ENCODE results near the gene GNG14. TPM values are rescaled to one million over a fixed set of nuclear protein-coding genes. Genes with fewer than 3 reads are reported as not detected.

Gene GNG14
- total and polyA plus RNA-seq, 2 experiments from 2014 or later: not detected

DNA sequence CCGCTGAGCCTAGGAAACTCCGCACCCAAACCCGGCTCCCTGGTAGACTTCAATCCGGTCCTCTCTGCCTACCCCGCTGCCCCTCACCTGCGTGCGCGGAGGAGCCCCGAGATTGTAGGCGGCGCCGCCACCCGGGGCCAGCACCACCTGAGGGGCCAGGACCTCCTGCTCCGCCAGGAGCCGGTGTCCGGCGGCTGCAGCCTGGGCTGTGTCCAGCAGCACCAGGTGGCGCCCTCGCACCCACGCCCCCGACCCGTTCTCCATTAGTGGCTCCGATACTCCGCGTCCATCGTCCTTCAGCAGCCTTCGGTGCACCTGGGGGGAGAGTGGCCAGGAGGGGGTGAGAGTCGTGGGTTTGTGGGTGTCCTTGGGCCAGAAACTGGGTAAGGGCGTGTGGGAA is 39.7 kb upstream of the GNG14 start:
- Mint-ChIP-seq H3K4me3 (peak overlapping the region; percentile 21; the same call in 2 of the 3 replicates), H3K36me3 (ENCODE audit: low read depth) (peaks cover 21% of the 10 kb centered on the region), H3K9me3 (peaks cover 8% of the 10 kb centered on the region), H3K4me1 (peaks cover 2% of the 10 kb centered on the region; the same call in 2 of the 3 replicates), H3K27ac (no peak overlapping the region), H3K27me3 (ENCODE audit: insufficient read depth, low read depth, poor library complexity) (peaks cover 17% of the 10 kb centered on the region)
- Histone ChIP-seq H4K20me1 (replicated peaks; ENCODE audit: insufficient read depth) (no peaks in the 10 kb centered on the region), H3K9me2 (ENCODE audit: insufficient read depth) (no peaks in the 10 kb centered on the region), H3K4me1 (ENCODE audit: insufficient read depth) (no peaks in the 10 kb centered on the region), H3K79me2 (replicated peaks; ENCODE audit: insufficient read depth) (no peaks in the 10 kb centered on the region), H3K4me2 (peak overlapping the region; percentile 77), H3K4me3 (peak overlapping the region; percentile 53), H2AFZ (no peak overlapping the region; the same call in 1 of the 2 replicates), H3F3A (replicated peaks; ENCODE audit: low read depth) (0 out of 2 replicates have a peak, but pooled peaks cover 7% of the 10 kb centered on the region), H3K27ac (ENCODE audit: low read depth) (no peak overlapping the region), H3K36me3 (ENCODE audit: insufficient read depth) (no peaks in the 10 kb centered on the region), H3K27me3 (ENCODE audit: insufficient read depth) (no peaks in the 10 kb centered on the region)
- peak; percentile 68 for ATAC-seq
- DNase-seq (ENCODE audit: low spot score): peak; percentile 67
- no peak for TF ChIP-seq EZH2phosphoT487 (IDR thresholded peaks at IDR 0.05; ENCODE audit: unreplicated experiment)
- TF ChIP-seq, protein P1, sequence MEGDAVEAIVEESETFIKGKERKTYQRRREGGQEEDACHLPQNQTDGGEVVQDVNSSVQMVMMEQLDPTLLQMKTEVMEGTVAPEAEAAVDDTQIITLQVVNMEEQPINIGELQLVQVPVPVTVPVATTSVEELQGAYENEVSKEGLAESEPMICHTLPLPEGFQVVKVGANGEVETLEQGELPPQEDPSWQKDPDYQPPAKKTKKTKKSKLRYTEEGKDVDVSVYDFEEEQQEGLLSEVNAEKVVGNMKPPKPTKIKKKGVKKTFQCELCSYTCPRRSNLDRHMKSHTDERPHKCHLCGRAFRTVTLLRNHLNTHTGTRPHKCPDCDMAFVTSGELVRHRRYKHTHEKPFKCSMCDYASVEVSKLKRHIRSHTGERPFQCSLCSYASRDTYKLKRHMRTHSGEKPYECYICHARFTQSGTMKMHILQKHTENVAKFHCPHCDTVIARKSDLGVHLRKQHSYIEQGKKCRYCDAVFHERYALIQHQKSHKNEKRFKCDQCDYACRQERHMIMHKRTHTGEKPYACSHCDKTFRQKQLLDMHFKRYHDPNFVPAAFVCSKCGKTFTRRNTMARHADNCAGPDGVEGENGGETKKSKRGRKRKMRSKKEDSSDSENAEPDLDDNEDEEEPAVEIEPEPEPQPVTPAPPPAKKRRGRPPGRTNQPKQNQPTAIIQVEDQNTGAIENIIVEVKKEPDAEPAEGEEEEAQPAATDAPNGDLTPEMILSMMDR (conservative IDR thresholded peaks at IDR 0.05; ENCODE audit: low read depth in 2 of 2): peak; percentile 54 to 76

DNA sequence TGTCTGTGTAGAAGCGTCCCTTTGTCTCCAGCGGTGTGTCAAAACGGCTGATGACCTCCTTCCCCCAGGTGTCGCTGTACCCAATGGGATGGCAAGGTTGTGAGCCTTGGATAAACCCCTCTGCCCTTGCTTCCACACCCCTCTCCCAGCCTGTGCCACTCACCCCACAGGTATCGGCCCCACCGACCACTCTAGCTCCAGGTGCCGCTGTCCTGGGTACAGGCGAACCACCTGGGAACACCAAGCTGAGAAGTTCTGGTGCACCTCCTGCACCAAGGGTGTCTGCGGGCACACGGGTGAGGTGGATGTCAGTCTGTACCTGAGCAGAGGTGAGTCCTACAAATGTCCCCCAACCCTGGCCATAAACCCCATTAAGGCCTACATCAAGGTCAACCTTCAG is 37.9 kb upstream of the GNG14 start:
- H3K27me3 Mint-ChIP-seq (ENCODE audit: insufficient read depth, low read depth, poor library complexity): peaks cover 14% of the 10 kb centered on the region
- Histone ChIP-seq H3K4me2 (no peak overlapping the region), H3K27ac (ENCODE audit: low read depth) (no peak overlapping the region), H4K20me1 (replicated peaks; ENCODE audit: insufficient read depth) (no peaks in the 10 kb centered on the region), H3K36me3 (ENCODE audit: insufficient read depth) (peaks cover 6% of the 10 kb centered on the region; the same call in 1 of the 2 replicates), H3K4me1 (ENCODE audit: insufficient read depth) (no peaks in the 10 kb centered on the region), H3F3A (replicated peaks; ENCODE audit: low read depth) (0 out of 2 replicates have a peak, but pooled peaks cover 7% of the 10 kb centered on the region), H3K9me2 (ENCODE audit: insufficient read depth) (no peaks in the 10 kb centered on the region), H3K27me3 (ENCODE audit: insufficient read depth) (no peaks in the 10 kb centered on the region), H3K79me2 (replicated peaks; ENCODE audit: insufficient read depth) (no peaks in the 10 kb centered on the region), H3K4me3 (no peak overlapping the region), H2AFZ (no peak overlapping the region)
- ATAC-seq (no peak), DNase-seq (ENCODE audit: low spot score) (no peak)
- H3K27ac Mint-ChIP-seq: no peak overlapping the region
- peaks cover 8% of the 10 kb centered on the region for H3K9me3 Mint-ChIP-seq
- TF ChIP-seq, protein P1 (conservative IDR thresholded peaks at IDR 0.05; ENCODE audit: low read depth in 2 of 2): peak in 1 of 2 experiments; percentile 42; a peak in 2 of 4 replicates
- TF ChIP-seq STAT1 (IDR thresholded peaks at IDR 0.05; ENCODE audit: unreplicated experiment): no peak
- peaks cover 2% of the 10 kb centered on the region; the same call in 2 of the 3 replicates for H3K4me1 Mint-ChIP-seq
- H3K36me3 Mint-ChIP-seq (ENCODE audit: low read depth): peaks cover 27% of the 10 kb centered on the region
- H3K4me3 Mint-ChIP-seq: no peak overlapping the region

DNA sequence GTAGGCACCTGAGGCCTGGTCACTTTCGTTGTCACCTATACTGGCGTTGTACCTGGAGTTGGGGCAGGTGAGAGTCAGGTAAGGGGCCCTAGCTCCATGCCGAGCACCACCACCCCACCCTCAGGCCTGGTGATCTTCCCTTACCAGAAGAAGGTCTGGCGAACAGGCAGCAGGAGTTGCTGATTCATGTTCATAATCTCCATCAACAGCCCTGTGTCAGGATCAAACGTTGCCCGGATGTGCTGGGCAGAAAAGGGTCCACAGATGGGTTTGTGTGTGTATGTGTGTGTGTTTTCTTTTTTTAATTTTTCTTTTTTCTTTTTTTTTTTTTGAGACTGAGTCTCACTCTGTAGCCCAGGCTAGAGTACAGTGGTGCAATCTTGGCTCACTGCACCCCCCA is 35.6 kb upstream of the GNG14 start:
- Histone ChIP-seq H4K20me1 (replicated peaks; ENCODE audit: insufficient read depth) (no peaks in the 10 kb centered on the region), H2AFZ (no peak overlapping the region), H3K4me2 (no peak overlapping the region), H3K27ac (ENCODE audit: low read depth) (no peak overlapping the region), H3K4me3 (no peak overlapping the region), H3K79me2 (replicated peaks; ENCODE audit: insufficient read depth) (no peaks in the 10 kb centered on the region), H3K9me2 (ENCODE audit: insufficient read depth) (no peaks in the 10 kb centered on the region), H3F3A (replicated peaks; ENCODE audit: low read depth) (peaks cover 14% of the 10 kb centered on the region), H3K4me1 (ENCODE audit: insufficient read depth) (no peaks in the 10 kb centered on the region), H3K36me3 (ENCODE audit: insufficient read depth) (peaks cover 7% of the 10 kb centered on the region; the same call in 1 of the 2 replicates), H3K27me3 (ENCODE audit: insufficient read depth) (no peaks in the 10 kb centered on the region)
- Mint-ChIP-seq H3K27ac (no peak overlapping the region), H3K9me3 (peaks cover 8% of the 10 kb centered on the region; the same call in 2 of the 3 replicates), H3K27me3 (ENCODE audit: insufficient read depth, low read depth, poor library complexity) (peaks cover 11% of the 10 kb centered on the region), H3K4me1 (peaks cover 5% of the 10 kb centered on the region), H3K4me3 (no peak overlapping the region), H3K36me3 (ENCODE audit: low read depth) (peaks cover 44% of the 10 kb centered on the region)
- DNase-seq (ENCODE audit: low spot score): no peak
- ATAC-seq: no peak
- TF ChIP-seq JUNB (IDR thresholded peaks at IDR 0.05; ENCODE audit: unreplicated experiment) (no peak), EZH2 (IDR thresholded peaks at IDR 0.05; ENCODE audit: low read depth, unreplicated experiment) (no peak), ZNF331 (CRISPR knock-in tag; IDR thresholded peaks at IDR 0.05; ENCODE audit: low read depth) (no peak), NANOG (IDR thresholded peaks at IDR 0.05; ENCODE audit: borderline replicate concordance) (no peak), CREB1 (CRISPR knock-in tag; IDR thresholded peaks at IDR 0.05; ENCODE audit: low read depth) (no peak)
- TF ChIP-seq, protein P2, sequence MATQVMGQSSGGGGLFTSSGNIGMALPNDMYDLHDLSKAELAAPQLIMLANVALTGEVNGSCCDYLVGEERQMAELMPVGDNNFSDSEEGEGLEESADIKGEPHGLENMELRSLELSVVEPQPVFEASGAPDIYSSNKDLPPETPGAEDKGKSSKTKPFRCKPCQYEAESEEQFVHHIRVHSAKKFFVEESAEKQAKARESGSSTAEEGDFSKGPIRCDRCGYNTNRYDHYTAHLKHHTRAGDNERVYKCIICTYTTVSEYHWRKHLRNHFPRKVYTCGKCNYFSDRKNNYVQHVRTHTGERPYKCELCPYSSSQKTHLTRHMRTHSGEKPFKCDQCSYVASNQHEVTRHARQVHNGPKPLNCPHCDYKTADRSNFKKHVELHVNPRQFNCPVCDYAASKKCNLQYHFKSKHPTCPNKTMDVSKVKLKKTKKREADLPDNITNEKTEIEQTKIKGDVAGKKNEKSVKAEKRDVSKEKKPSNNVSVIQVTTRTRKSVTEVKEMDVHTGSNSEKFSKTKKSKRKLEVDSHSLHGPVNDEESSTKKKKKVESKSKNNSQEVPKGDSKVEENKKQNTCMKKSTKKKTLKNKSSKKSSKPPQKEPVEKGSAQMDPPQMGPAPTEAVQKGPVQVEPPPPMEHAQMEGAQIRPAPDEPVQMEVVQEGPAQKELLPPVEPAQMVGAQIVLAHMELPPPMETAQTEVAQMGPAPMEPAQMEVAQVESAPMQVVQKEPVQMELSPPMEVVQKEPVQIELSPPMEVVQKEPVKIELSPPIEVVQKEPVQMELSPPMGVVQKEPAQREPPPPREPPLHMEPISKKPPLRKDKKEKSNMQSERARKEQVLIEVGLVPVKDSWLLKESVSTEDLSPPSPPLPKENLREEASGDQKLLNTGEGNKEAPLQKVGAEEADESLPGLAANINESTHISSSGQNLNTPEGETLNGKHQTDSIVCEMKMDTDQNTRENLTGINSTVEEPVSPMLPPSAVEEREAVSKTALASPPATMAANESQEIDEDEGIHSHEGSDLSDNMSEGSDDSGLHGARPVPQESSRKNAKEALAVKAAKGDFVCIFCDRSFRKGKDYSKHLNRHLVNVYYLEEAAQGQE (IDR thresholded peaks at IDR 0.05; ENCODE audit: unreplicated experiment): no peak

All from GM23338 (cell line).